PFSK-1 (cell line): ENCODE measurements around the gene ATL1.

Source experiments
- POLR2AphosphoS5 ChIP-seq: IDR thresholded peaks from 2 replicates; pipeline ENCODE4 v1.6.1; 2012; ENCODE audit warnings: low read depth, mild to moderate bottlenecking, control low read depth, low read length, moderate library complexity
- SIN3A ChIP-seq: IDR thresholded peaks from 2 replicates; pipeline ENCODE4 v1.6.1; 2012; ENCODE audit warnings: mild to moderate bottlenecking, low read length, moderate library complexity, borderline replicate concordance; ENCODE audit not compliant: insufficient read depth
- TAF1 ChIP-seq: IDR thresholded peaks from 2 replicates; pipeline ENCODE4 v1.6.1; 2012; ENCODE audit warnings: low read length, control low read depth, borderline replicate concordance; ENCODE audit not compliant: insufficient read depth
- TF ChIP-seq, protein P1 (sequence below), 2 experiments: IDR thresholded peaks; 2 replicates each; pipeline versions ENCODE4 v1.6.1 to v1.8.0; 2011 to 2012; ENCODE audit warnings: low read depth in 2 of 2, low read length in 2 of 2, control low read depth in 1 of 2, inconsistent platforms in 1 of 2, mild to moderate bottlenecking in 1 of 2, moderate library complexity in 1 of 2; ENCODE audit not compliant: insufficient read depth in 1 of 2

GRCh38 chr14:50657753-50658152, 97.8 kb downstream of the ATL1 start:
- no peak for TF ChIP-seq TAF1
- TF ChIP-seq POLR2AphosphoS5, result no peak
- TF ChIP-seq, protein P1, sequence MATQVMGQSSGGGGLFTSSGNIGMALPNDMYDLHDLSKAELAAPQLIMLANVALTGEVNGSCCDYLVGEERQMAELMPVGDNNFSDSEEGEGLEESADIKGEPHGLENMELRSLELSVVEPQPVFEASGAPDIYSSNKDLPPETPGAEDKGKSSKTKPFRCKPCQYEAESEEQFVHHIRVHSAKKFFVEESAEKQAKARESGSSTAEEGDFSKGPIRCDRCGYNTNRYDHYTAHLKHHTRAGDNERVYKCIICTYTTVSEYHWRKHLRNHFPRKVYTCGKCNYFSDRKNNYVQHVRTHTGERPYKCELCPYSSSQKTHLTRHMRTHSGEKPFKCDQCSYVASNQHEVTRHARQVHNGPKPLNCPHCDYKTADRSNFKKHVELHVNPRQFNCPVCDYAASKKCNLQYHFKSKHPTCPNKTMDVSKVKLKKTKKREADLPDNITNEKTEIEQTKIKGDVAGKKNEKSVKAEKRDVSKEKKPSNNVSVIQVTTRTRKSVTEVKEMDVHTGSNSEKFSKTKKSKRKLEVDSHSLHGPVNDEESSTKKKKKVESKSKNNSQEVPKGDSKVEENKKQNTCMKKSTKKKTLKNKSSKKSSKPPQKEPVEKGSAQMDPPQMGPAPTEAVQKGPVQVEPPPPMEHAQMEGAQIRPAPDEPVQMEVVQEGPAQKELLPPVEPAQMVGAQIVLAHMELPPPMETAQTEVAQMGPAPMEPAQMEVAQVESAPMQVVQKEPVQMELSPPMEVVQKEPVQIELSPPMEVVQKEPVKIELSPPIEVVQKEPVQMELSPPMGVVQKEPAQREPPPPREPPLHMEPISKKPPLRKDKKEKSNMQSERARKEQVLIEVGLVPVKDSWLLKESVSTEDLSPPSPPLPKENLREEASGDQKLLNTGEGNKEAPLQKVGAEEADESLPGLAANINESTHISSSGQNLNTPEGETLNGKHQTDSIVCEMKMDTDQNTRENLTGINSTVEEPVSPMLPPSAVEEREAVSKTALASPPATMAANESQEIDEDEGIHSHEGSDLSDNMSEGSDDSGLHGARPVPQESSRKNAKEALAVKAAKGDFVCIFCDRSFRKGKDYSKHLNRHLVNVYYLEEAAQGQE (IDR thresholded peaks at IDR 0.05; ENCODE audit: insufficient read depth in 1 of 2, low read depth in 2 of 2, low read length in 2 of 2), result no peak
- no peak for TF ChIP-seq SIN3A
